ENCODE measurements around the gene THAP7. TPM values are rescaled to one million over a fixed set of nuclear protein-coding genes. Genes with fewer than 3 reads are reported as not detected.

The THAP7 gene
- total RNA-seq, 1 experiment from 2014 or later, result 29.1 TPM

DNA sequence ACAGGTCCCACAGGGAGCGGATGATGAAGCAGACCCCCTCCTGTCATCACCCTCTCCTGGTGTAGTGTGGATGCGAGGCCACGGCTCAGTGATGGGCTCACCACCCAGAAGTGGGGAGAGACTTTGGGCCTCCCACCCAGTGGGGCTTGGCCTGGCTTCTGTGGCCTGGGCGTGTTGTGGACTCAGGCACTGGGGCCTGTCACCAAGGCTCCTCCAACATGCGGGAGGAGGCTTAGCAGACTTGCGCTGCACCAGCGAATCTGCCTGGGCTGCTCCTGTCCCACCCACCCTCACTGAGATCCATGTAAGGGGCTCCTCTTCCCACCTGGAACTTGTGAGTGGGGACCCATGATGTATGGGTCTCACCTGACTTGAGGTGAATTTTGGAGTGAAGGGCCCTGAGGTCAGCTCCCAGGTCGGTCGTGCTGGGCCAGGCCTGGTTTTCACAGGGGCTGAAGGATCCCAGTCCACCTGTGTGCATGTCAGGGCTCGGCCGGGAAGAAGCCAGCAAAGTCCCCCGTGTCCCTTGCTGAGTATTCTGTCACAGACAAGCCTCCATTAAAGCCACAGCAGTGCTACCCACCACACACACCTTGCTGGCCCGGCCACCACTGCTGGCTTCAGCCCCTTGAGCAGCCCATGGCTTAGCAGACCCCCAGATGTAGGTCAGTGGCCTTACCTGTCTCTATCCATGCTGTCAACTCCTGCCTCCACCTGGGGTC is 4.2 kb downstream of the THAP7 start:
- no peak overlapping the region for H3K4me3 ChIP-seq (ENCODE audit: low read depth, low read length)
- H3K9me3 Mint-ChIP-seq (ENCODE audit: unreplicated experiment), result no peaks in the 10 kb centered on the region
- H3K36me3 ChIP-seq (ENCODE audit: control insufficient read depth, insufficient read depth, low read length), result no peaks in the 10 kb centered on the region; the same call in 1 of the 2 replicates
- intact Hi-C loops (cut with micrococcal nuclease; ENCODE audit: unreplicated experiment), result no loop called here
- peaks cover 2% of the 10 kb centered on the region for H3K4me1 Mint-ChIP-seq (ENCODE audit: low read depth, unreplicated experiment)
- H3K4me1 ChIP-seq, result peaks cover 9% of the 10 kb centered on the region
- BruUV-seq (replicated peaks), result no TSS peak
- H3K27me3 Mint-ChIP-seq (ENCODE audit: insufficient read depth, unreplicated experiment), result no peaks in the 10 kb centered on the region
- no peak for TF ChIP-seq CTCF (IDR thresholded peaks at IDR 0.05; ENCODE audit: insufficient read depth in 1 of 2, low read depth in 1 of 2, low read length in 1 of 2, severe bottlenecking in 1 of 2, unreplicated experiment in 1 of 2)
- H3K4me3 Mint-ChIP-seq (ENCODE audit: unreplicated experiment), result no peak overlapping the region
- H3K36me3 Mint-ChIP-seq (ENCODE audit: insufficient read depth, unreplicated experiment), result peaks cover 61% of the 10 kb centered on the region
- no peak for DNase-seq
- H3K27ac Mint-ChIP-seq (ENCODE audit: unreplicated experiment), result no peak overlapping the region
- H3K9me3 ChIP-seq, result no peaks in the 10 kb centered on the region
- POLR2A ChIA-PET, result no interaction called here
- H3K27me3 ChIP-seq (replicated peaks; ENCODE audit: control insufficient read depth, insufficient read depth, low read length), result no peaks in the 10 kb centered on the region
- CTCF ChIA-PET, result interaction anchor here (1.0 kb wide), 1 partner anchor 16 kb away, joined by 3 read pairs; the partner anchor contains the start of gene LZTR1

DNA sequence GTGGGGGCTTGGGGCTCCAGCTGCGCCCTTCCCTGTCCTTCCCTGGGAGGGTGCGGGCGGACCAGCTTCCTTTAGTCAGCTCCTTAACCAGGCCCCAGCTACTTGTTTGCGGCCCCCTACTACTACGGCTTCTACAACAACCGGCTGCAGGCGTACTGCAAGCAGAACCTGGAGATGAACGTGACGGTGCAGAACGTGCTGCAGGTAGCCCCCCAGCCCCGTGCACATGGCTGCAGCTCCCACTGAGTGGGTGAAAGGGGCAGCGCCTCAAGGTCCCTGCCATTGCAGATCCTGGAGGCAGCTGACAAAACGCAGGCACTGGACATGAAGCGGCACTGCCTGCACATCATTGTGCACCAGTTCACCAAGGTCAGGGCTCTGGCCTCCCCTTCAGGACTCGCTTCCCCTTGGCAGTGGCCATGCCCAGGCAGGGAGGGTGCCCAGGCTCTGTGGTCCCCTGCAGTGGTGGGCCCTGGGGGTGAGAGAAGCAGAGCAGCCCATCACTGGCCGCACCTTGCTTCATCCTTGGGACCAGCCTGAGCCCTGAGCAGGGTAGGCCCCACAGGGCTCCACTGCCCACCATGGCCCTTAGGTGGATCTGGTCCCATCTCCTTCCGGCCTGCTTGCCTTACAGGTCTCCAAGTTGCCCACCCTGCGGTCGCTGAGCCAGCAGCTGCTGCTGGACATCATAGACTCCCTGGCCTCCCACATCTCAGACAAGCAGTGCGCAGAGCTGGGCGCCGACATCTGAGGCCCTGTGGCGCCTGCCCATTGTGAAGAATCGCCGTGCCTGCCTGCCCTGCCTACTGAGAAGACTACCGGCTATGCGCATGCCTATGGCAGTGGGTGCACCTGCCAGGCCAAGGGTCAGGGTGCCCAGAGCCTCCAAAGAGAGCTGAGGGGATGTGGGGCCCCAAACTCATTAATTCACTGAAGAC is 5.1 kb downstream of the THAP7 start:
- no TSS peak for BruUV-seq (replicated peaks)
- H3K9me3 ChIP-seq, result no peaks in the 10 kb centered on the region
- POLR2A ChIA-PET, result no interaction called here
- no peaks in the 10 kb centered on the region; the same call in none of the 2 replicates for H3K36me3 ChIP-seq (ENCODE audit: control insufficient read depth, insufficient read depth, low read length)
- H3K27me3 ChIP-seq (replicated peaks; ENCODE audit: control insufficient read depth, insufficient read depth, low read length), result no peaks in the 10 kb centered on the region
- Mint-ChIP-seq H3K27ac (ENCODE audit: unreplicated experiment) (no peak overlapping the region), H3K4me3 (ENCODE audit: unreplicated experiment) (no peak overlapping the region), H3K9me3 (ENCODE audit: unreplicated experiment) (no peaks in the 10 kb centered on the region), H3K36me3 (ENCODE audit: insufficient read depth, unreplicated experiment) (peaks cover 57% of the 10 kb centered on the region), H3K4me1 (ENCODE audit: low read depth, unreplicated experiment) (no peaks in the 10 kb centered on the region), H3K27me3 (ENCODE audit: insufficient read depth, unreplicated experiment) (no peaks in the 10 kb centered on the region)
- CTCF ChIA-PET, result no interaction called here
- DNase-seq, result no peak
- peaks cover 9% of the 10 kb centered on the region for H3K4me1 ChIP-seq
- no peak for TF ChIP-seq CTCF (IDR thresholded peaks at IDR 0.05; ENCODE audit: insufficient read depth in 1 of 2, low read depth in 1 of 2, low read length in 1 of 2, severe bottlenecking in 1 of 2, unreplicated experiment in 1 of 2)
- intact Hi-C loops (cut with micrococcal nuclease; ENCODE audit: unreplicated experiment), result no loop called here
- no peak overlapping the region for H3K4me3 ChIP-seq (ENCODE audit: low read depth, low read length)

- CTCF ChIA-PET, result no interaction called here
- Mint-ChIP-seq H3K9me3 (ENCODE audit: unreplicated experiment) (no peaks in the 10 kb centered on the region), H3K4me3 (ENCODE audit: unreplicated experiment) (no peak overlapping the region), H3K4me1 (ENCODE audit: low read depth, unreplicated experiment) (no peaks in the 10 kb centered on the region), H3K36me3 (ENCODE audit: insufficient read depth, unreplicated experiment) (peaks cover 49% of the 10 kb centered on the region), H3K27me3 (ENCODE audit: insufficient read depth, unreplicated experiment) (no peaks in the 10 kb centered on the region), H3K27ac (ENCODE audit: unreplicated experiment) (no peak overlapping the region)
- intact Hi-C loops (cut with micrococcal nuclease; ENCODE audit: unreplicated experiment), result no loop called here
- H3K4me1 ChIP-seq, result peaks cover 9% of the 10 kb centered on the region
- H3K36me3 ChIP-seq (ENCODE audit: control insufficient read depth, insufficient read depth, low read length), result no peaks in the 10 kb centered on the region; the same call in none of the 2 replicates
- no peak for DNase-seq
- BruUV-seq (replicated peaks), result no TSS peak
- POLR2A ChIA-PET, result no interaction called here
- no peak overlapping the region for H3K4me3 ChIP-seq (ENCODE audit: low read depth, low read length)
- no peaks in the 10 kb centered on the region for H3K27me3 ChIP-seq (replicated peaks; ENCODE audit: control insufficient read depth, insufficient read depth, low read length)
- H3K9me3 ChIP-seq, result no peaks in the 10 kb centered on the region
- TF ChIP-seq CTCF (IDR thresholded peaks at IDR 0.05; ENCODE audit: insufficient read depth in 1 of 2, low read depth in 1 of 2, low read length in 1 of 2, severe bottlenecking in 1 of 2, unreplicated experiment in 1 of 2), result no peak
Observed at GRCh38 chr22:20996031-20996410, 5.9 kb downstream of the THAP7 start.

Data from Caco-2 (cell line).